ENCODE results near the gene KLC4. TPM values are rescaled to one million over a fixed set of nuclear protein-coding genes. Genes with fewer than 3 reads are reported as not detected.

The KLC4 gene
- total RNA-seq, 1 donor from 2014 or later = 8.8 TPM

DNA sequence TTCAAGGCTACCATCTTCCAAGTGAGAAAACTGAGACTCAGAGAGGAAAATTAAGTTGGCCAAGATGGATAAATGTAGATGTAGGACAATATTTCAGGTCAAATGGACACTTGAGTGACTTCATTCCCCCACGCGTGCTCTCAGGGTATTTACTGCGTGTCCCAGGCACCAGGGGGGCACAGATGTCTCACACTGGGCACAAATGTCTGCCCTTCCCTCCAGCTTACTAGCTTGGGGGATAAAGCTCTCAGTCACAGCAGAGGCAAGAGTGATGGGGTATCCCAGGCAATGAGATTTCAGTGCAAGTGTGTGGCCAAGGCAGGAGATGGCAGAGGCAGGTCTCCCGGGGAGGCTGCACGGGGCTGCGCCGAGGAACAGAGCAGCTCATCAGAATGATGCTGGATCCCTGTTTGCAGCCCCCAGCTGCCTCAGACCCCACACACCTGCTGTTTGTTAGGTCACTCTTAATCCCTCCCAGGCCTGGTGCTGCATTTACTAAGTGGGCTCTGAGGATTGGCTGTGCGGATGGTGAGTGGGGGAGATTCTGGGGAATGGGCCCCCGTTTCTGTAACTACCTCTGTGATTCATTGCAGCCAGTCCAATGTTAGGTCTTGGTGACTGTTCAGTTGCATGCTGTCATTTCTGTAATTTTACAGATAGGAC is 60.8 kb downstream of the KLC4 start:
- H3K4me3 ChIP-seq (ENCODE audit: low read depth, low read length) = no peak overlapping the region
- no peak for DNase-seq (ENCODE audit: low read depth)
- TF ChIP-seq, protein P1, sequence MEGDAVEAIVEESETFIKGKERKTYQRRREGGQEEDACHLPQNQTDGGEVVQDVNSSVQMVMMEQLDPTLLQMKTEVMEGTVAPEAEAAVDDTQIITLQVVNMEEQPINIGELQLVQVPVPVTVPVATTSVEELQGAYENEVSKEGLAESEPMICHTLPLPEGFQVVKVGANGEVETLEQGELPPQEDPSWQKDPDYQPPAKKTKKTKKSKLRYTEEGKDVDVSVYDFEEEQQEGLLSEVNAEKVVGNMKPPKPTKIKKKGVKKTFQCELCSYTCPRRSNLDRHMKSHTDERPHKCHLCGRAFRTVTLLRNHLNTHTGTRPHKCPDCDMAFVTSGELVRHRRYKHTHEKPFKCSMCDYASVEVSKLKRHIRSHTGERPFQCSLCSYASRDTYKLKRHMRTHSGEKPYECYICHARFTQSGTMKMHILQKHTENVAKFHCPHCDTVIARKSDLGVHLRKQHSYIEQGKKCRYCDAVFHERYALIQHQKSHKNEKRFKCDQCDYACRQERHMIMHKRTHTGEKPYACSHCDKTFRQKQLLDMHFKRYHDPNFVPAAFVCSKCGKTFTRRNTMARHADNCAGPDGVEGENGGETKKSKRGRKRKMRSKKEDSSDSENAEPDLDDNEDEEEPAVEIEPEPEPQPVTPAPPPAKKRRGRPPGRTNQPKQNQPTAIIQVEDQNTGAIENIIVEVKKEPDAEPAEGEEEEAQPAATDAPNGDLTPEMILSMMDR (conservative IDR thresholded peaks at IDR 0.05; ENCODE audit: low read depth, low read length) = no peak

DNA sequence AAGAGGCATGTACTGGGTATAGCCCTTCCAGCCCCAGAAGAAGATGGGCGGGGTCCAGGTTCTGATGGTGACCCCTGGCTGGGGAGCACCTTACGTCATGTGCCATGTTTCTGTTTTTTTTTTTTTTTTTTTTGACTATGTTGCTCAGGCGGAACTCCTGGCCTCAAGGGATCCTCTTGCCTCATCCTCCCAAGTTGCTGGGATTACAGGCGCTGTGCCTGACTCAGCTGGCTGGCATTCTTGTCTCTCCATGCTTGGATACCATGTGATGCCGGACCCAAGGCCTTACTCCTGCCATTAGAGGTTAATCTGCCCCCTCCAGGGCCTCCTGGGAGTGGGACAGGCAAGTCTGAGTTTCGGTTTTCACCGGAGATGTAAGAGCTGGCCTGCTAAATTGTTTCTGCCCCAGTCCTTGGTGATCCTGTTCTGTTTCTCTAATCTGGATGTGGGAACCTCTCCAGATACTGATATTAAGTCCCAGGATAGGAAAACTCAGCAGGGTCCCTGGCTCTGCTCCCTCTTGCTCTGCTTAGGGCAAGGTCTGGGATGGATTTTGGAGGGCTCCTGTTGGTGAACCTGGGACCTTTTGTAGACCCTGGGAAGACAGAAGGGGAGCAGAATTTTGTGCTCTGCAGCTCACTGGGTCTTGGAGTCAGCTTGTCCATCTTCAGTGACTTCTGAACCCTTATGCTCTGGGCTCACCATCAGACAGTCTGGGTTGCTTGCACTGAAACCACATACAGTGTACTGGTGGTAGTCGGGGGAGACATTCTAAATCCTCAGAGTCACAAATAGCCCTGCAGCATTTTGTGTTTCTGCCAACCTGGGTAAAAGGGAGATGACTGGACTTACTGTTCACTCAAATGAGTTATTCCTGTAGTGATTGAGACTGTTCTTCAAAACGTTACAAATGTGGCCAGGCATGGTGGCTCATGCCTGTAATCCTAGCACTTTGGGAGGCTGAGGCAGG is 61.8 kb downstream of the KLC4 start:
- DNase-seq (ENCODE audit: low read depth) = peak; percentile 90
- TF ChIP-seq, protein P1 (conservative IDR thresholded peaks at IDR 0.05; ENCODE audit: low read depth, low read length) = peak; percentile 35
- H3K4me3 ChIP-seq (ENCODE audit: low read depth, low read length) = peak overlapping the region; percentile 4

DNA sequence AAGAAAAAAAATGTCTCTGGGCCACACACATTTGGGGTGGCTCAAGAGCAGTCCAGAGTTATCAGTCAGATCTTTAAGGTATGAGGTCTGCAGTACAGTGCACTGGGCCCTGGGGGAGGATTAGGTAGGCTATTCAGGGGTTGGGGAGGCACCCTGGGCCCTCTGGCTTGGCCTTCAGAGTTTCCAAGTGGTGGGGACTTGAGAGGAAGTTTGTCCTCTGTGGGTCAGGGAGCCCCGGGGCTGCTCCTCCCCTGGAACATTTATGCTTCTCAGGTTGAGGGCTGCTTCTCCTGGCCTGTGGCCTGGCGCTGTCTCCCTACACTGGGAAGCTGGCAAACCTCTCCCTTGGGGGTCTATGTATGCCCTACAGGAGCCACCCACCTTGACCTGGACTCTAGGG is 62.7 kb downstream of the KLC4 start:
- TF ChIP-seq, protein P1 (conservative IDR thresholded peaks at IDR 0.05; ENCODE audit: low read depth, low read length) = no peak
- DNase-seq (ENCODE audit: low read depth) = no peak
- H3K4me3 ChIP-seq (ENCODE audit: low read depth, low read length) = no peak overlapping the region

DNA sequence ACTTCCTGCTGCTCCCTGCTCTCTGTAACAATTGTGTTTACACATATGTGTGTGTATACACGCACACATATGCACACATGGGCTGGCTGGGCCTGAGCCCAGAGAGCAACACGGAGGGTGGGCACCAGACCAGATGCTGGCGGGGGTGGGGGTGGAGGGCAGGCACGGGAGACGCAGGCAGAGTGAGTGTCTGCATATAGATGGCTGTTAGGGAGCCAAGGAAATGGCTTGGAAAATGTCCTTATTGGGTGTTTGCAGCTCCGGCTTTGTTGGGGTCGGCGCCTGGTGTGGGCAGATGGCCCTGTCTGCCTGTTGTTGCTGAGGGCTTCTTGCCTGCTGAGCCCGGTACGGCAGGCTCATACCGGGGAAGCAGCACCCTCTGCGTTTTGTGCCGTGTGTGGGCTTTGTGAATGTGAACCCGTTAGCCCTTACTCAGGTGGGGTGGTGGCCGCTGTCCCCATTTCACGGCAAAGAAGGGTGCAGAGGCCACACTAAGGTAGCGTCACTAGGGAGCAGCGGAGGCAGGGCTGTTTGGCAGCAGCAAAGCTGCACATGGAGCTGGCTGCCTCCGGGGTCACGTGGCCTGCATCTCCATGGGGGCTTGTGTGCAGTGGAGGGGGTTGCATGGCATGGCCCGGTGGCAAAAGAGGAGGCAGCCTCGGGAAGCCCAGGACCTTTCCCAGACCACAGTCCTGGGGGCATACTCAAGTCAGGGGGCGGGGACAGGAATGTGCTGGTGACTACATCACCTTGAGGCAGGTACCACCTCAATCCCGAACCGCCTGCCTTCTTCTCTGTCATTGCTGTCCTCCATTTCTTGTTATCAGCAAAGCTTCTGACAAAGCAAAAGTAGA is 64.3 kb downstream of the KLC4 start:
- H3K4me3 ChIP-seq (ENCODE audit: low read depth, low read length) = no peak overlapping the region
- DNase-seq (ENCODE audit: low read depth) = no peak
- TF ChIP-seq, protein P1 (conservative IDR thresholded peaks at IDR 0.05; ENCODE audit: low read depth, low read length) = no peak

DNA sequence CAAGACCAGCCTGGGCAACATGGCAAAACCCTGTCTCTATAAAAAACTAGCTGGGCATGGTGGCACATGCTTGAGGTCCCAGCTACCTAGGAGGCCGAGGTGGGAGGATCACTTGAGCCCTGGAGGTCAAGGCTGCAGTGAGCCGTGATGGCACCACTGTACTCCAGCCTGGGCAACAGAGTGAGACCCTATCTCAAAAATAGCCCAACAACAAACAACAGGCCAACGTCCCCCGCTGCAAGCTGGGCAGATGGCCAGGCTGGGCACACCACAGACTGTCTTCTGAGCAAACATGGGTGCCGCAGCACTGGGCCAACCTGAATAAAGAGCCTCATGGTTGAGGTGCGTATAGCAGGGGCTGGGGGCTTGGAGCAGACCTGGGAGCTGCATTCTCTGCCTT is 65.0 kb downstream of the KLC4 start:
- no peak overlapping the region for H3K4me3 ChIP-seq (ENCODE audit: low read depth, low read length)
- no peak for DNase-seq (ENCODE audit: low read depth)
- TF ChIP-seq, protein P1 (conservative IDR thresholded peaks at IDR 0.05; ENCODE audit: low read depth, low read length) = no peak

Other genes starting within 250 kb of the KLC4 start
- 95.0 and 155 TPM in 2 replicates for gene RPL7L1, start 180.0 kb upstream of the KLC4 start, total RNA-seq
- not detected in 2 replicates for gene PTCRA, start 143.6 kb upstream of the KLC4 start, total RNA-seq
- gene CNPY3, start 130.2 kb upstream of the KLC4 start, total RNA-seq = 52.2 and 59.0 TPM in 2 replicates
- gene GNMT, start 98.9 kb upstream of the KLC4 start, total RNA-seq = not detected in 2 replicates
- 19.5 and 22.4 TPM in 2 replicates for gene PEX6, start 80.5 kb upstream of the KLC4 start, total RNA-seq
- 66.4 and 94.2 TPM in 2 replicates for gene PPP2R5D, start 75.1 kb upstream of the KLC4 start, total RNA-seq
- 108 and 122 TPM in 2 replicates for gene MEA1, start 45.7 kb upstream of the KLC4 start, total RNA-seq
- gene KLHDC3, start 45.4 kb upstream of the KLC4 start, total RNA-seq = 70.8 and 109 TPM in 2 replicates
- gene RRP36, start 38.0 kb upstream of the KLC4 start, total RNA-seq = 71.2 and 163 TPM in 2 replicates
- 12.0 and 20.5 TPM in 2 replicates for gene CUL7, start 5.8 kb upstream of the KLC4 start, total RNA-seq
- 16.9 and 45.4 TPM in 2 replicates for gene MRPL2, start 197 bp upstream of the KLC4 start, total RNA-seq
- 84.6 and 91.2 TPM in 2 replicates for gene PTK7, start 16.7 kb downstream of the KLC4 start, total RNA-seq
- 25.0 and 33.9 TPM in 2 replicates for gene SRF, start 111.6 kb downstream of the KLC4 start, total RNA-seq
- 17.8 and 18.4 TPM in 2 replicates for gene CUL9, start 122.6 kb downstream of the KLC4 start, total RNA-seq
- 140 and 299 TPM in 2 replicates for gene DNPH1, start 169.8 kb downstream of the KLC4 start, total RNA-seq
- gene TTBK1, start 183.8 kb downstream of the KLC4 start, total RNA-seq = under 0.01 and 0.07 TPM in 2 replicates
- not detected in 2 replicates for gene SLC22A7, start 238.6 kb downstream of the KLC4 start, total RNA-seq
- not detected in 2 replicates for gene CRIP3, start 249.2 kb downstream of the KLC4 start, total RNA-seq

Data from epithelial cell of proximal tubule (primary cell).